ENCODE data around the gene ATP2B3.
A peak's percentile ranks its signal among the peaks of the same experiment; 100 is the strongest.

Gene ATP2B3

DNA sequence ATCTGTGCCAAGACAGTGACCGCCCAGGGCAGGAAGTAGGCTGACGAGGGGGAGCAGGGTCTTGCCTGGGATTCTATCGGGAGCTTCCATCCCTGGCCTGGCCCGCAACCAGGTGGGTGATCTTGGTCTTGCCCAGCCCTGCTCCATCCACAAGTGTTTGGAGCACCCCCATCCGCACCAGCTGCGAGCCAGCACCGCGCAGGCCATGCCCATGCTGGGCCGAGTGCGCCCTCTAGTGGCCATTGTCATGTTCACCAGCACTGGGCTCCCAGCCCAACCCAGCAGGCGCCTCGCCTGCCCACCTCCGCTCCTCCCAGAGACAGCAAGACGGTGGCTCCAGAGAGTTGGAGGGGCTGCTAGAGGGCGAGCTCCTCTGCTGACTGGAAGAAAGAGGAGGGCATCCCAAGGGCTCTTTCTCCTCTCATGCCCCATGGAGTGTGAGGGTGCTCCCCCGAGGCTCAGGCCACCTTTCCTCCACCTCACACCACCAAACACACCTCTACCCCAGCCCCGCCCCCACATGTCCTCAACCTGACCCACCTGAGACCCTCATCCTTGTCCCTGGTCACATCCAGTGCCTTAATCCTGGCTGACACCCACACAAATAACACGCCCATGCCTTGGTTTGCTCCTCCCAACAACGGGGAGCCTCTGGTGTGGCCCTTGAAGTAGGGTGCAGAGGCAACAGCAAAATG lies 9.8 kb upstream of the ATP2B3 start:
- no peaks in the 10 kb centered on the region for H4K20me1 ChIP-seq (ENCODE audit: insufficient read depth)
- no peak overlapping the region for H3K9ac ChIP-seq
- no peaks in the 10 kb centered on the region for H3K4me1 ChIP-seq (ENCODE audit: low read depth, poor library complexity, severe bottlenecking)
- TF ChIP-seq, protein P1, sequence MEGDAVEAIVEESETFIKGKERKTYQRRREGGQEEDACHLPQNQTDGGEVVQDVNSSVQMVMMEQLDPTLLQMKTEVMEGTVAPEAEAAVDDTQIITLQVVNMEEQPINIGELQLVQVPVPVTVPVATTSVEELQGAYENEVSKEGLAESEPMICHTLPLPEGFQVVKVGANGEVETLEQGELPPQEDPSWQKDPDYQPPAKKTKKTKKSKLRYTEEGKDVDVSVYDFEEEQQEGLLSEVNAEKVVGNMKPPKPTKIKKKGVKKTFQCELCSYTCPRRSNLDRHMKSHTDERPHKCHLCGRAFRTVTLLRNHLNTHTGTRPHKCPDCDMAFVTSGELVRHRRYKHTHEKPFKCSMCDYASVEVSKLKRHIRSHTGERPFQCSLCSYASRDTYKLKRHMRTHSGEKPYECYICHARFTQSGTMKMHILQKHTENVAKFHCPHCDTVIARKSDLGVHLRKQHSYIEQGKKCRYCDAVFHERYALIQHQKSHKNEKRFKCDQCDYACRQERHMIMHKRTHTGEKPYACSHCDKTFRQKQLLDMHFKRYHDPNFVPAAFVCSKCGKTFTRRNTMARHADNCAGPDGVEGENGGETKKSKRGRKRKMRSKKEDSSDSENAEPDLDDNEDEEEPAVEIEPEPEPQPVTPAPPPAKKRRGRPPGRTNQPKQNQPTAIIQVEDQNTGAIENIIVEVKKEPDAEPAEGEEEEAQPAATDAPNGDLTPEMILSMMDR (conservative IDR thresholded peaks at IDR 0.05; ENCODE audit: low read depth, low read length) = peak; percentile 83
- H3K79me2 ChIP-seq (ENCODE audit: insufficient read depth, low read depth) = no peaks in the 10 kb centered on the region
- H3K4me3 ChIP-seq (IDR thresholded peaks at IDR 0.05; ENCODE audit: insufficient read depth, low read depth, low read length) = no peak overlapping the region
- H3K36me3 ChIP-seq (ENCODE audit: insufficient read depth) = no peaks in the 10 kb centered on the region
- no peak overlapping the region for H2AFZ ChIP-seq (ENCODE audit: low read depth)
- H3K27ac ChIP-seq = no peak overlapping the region
- H3K4me2 ChIP-seq = no peak overlapping the region
- H3K27me3 ChIP-seq (ENCODE audit: insufficient read depth, low read depth) = peaks cover 14% of the 10 kb centered on the region; the same call in 1 of the 2 replicates

DNA sequence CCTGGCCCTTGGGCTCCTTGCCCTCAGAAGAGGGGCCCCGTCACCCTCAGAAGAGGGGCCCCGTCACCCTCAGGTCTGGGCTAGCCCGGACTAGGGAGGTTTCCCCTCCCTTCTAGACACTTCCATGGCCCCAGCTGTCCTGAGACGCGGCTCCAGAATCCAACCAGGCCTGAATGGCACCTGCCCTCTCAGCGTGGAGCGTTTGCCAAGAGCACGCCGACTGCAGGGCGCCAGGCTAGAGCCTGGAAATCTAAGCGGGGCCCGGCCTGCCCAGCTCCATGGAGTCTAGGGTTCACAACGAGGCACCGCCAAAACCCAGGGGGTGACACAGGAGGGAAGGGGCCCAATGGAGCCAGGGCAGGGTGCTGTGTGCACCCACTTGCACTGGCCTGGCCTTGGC lies 7.8 kb upstream of the ATP2B3 start:
- no peak overlapping the region for H3K9ac ChIP-seq
- H3K79me2 ChIP-seq (ENCODE audit: insufficient read depth, low read depth) = no peaks in the 10 kb centered on the region
- no peak overlapping the region for H3K27ac ChIP-seq
- H3K4me3 ChIP-seq (IDR thresholded peaks at IDR 0.05; ENCODE audit: insufficient read depth, low read depth, low read length) = no peak overlapping the region
- H3K4me1 ChIP-seq (ENCODE audit: low read depth, poor library complexity, severe bottlenecking) = no peaks in the 10 kb centered on the region
- TF ChIP-seq, protein P1 (conservative IDR thresholded peaks at IDR 0.05; ENCODE audit: low read depth, low read length) = no peak
- H3K27me3 ChIP-seq (ENCODE audit: insufficient read depth, low read depth) = peaks cover 10% of the 10 kb centered on the region; the same call in 1 of the 2 replicates
- no peak overlapping the region for H3K4me2 ChIP-seq
- H4K20me1 ChIP-seq (ENCODE audit: insufficient read depth) = no peaks in the 10 kb centered on the region
- no peak overlapping the region for H2AFZ ChIP-seq (ENCODE audit: low read depth)
- no peaks in the 10 kb centered on the region for H3K36me3 ChIP-seq (ENCODE audit: insufficient read depth)

DNA sequence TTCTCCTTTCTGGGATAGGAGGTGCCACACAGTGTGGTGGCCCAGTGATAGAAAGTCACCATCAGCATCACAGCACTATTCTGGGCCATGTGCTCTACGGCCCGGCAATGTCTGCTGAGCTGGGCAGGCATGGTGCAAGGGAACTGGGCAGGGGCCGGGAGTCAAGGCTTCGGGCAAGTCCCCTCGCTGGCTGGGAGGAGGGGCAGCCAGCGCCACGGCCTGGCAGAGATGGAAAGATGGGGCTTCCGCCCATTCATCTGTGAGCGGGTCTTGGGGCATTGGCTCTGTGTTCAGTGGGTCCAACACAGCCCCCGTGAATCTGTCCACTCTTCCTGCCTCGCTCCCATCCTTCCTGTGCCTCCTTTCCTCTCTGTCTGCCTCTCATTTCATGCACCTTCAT lies 7.1 kb upstream of the ATP2B3 start:
- H3K36me3 ChIP-seq (ENCODE audit: insufficient read depth) = no peaks in the 10 kb centered on the region
- H3K4me1 ChIP-seq (ENCODE audit: low read depth, poor library complexity, severe bottlenecking) = no peaks in the 10 kb centered on the region
- H4K20me1 ChIP-seq (ENCODE audit: insufficient read depth) = no peaks in the 10 kb centered on the region
- H3K9ac ChIP-seq = no peak overlapping the region
- no peak overlapping the region for H2AFZ ChIP-seq (ENCODE audit: low read depth)
- H3K4me3 ChIP-seq (IDR thresholded peaks at IDR 0.05; ENCODE audit: insufficient read depth, low read depth, low read length) = no peak overlapping the region
- no peak overlapping the region for H3K4me2 ChIP-seq
- H3K79me2 ChIP-seq (ENCODE audit: insufficient read depth, low read depth) = no peaks in the 10 kb centered on the region
- TF ChIP-seq, protein P1 (conservative IDR thresholded peaks at IDR 0.05; ENCODE audit: low read depth, low read length) = no peak
- H3K27ac ChIP-seq = no peak overlapping the region
- H3K27me3 ChIP-seq (ENCODE audit: insufficient read depth, low read depth) = peaks cover 4% of the 10 kb centered on the region; the same call in 1 of the 2 replicates

GRCh38 chrX:153511784-153512500 lies 5.5 kb upstream of the ATP2B3 start:
- Histone ChIP-seq H4K20me1 (ENCODE audit: insufficient read depth) (no peaks in the 10 kb centered on the region), H3K9ac (no peak overlapping the region), H3K27ac (no peak overlapping the region), H2AFZ (ENCODE audit: low read depth) (no peak overlapping the region), H3K4me2 (no peak overlapping the region), H3K79me2 (ENCODE audit: insufficient read depth, low read depth) (no peaks in the 10 kb centered on the region), H3K4me1 (ENCODE audit: low read depth, poor library complexity, severe bottlenecking) (no peaks in the 10 kb centered on the region), H3K27me3 (ENCODE audit: insufficient read depth, low read depth) (peaks cover 4% of the 10 kb centered on the region; the same call in 1 of the 2 replicates), H3K36me3 (ENCODE audit: insufficient read depth) (no peaks in the 10 kb centered on the region), H3K4me3 (IDR thresholded peaks at IDR 0.05; ENCODE audit: insufficient read depth, low read depth, low read length) (no peak overlapping the region)
- TF ChIP-seq, protein P1 (conservative IDR thresholded peaks at IDR 0.05; ENCODE audit: low read depth, low read length) = no peak

All from KMS-11 (cell line).